ENCODE results near the gene SCARB1.

The SCARB1 gene

GRCh38 chr12:124870515-124870914, 6.9 kb upstream of the SCARB1 start:
- no peak overlapping the region for H3K4me3 ChIP-seq (ENCODE audit: low read depth, low read length)
- no peaks in the 10 kb centered on the region for H3K9me3 ChIP-seq (ENCODE audit: severe bottlenecking)
- H3K27me3 ChIP-seq (ENCODE audit: insufficient read depth, low read depth, severe bottlenecking) = no peaks in the 10 kb centered on the region
- no peaks in the 10 kb centered on the region for H3K36me3 ChIP-seq
- no peak for DNase-seq
- TF ChIP-seq CTCF (IDR thresholded peaks at IDR 0.05; ENCODE audit: low read depth, low read length) = no peak
- no peak overlapping the region for H3K27ac ChIP-seq

GRCh38 chr12:124869059-124869665, 5.5 kb upstream of the SCARB1 start:
- Histone ChIP-seq H3K27me3 (ENCODE audit: insufficient read depth, low read depth, severe bottlenecking) (no peaks in the 10 kb centered on the region), H3K9me3 (ENCODE audit: severe bottlenecking) (peaks cover 2% of the 10 kb centered on the region), H3K27ac (no peak overlapping the region), H3K36me3 (no peaks in the 10 kb centered on the region), H3K4me3 (ENCODE audit: low read depth, low read length) (no peak overlapping the region)
- peak; percentile 27 for DNase-seq
- TF ChIP-seq CTCF (IDR thresholded peaks at IDR 0.05; ENCODE audit: low read depth, low read length) = no peak

GRCh38 chr12:124868252-124869058, 4.8 kb upstream of the SCARB1 start:
- H3K27ac ChIP-seq = no peak overlapping the region
- H3K9me3 ChIP-seq (ENCODE audit: severe bottlenecking) = peaks cover 2% of the 10 kb centered on the region
- no peaks in the 10 kb centered on the region for H3K36me3 ChIP-seq
- no peak for TF ChIP-seq CTCF (IDR thresholded peaks at IDR 0.05; ENCODE audit: low read depth, low read length)
- no peak for DNase-seq
- H3K27me3 ChIP-seq (ENCODE audit: insufficient read depth, low read depth, severe bottlenecking) = no peaks in the 10 kb centered on the region
- H3K4me3 ChIP-seq (ENCODE audit: low read depth, low read length) = no peak overlapping the region

- TF ChIP-seq CTCF (IDR thresholded peaks at IDR 0.05; ENCODE audit: low read depth, low read length) = no peak
- H3K27ac ChIP-seq = no peak overlapping the region
- H3K36me3 ChIP-seq = no peaks in the 10 kb centered on the region
- no peaks in the 10 kb centered on the region for H3K27me3 ChIP-seq (ENCODE audit: insufficient read depth, low read depth, severe bottlenecking)
- DNase-seq = no peak
- peaks cover 2% of the 10 kb centered on the region for H3K9me3 ChIP-seq (ENCODE audit: severe bottlenecking)
- no peak overlapping the region for H3K4me3 ChIP-seq (ENCODE audit: low read depth, low read length)
Measured at GRCh38 chr12:124867401-124867930, 3.8 kb upstream of the SCARB1 start.

GRCh38 chr12:124866883-124867400, 3.3 kb upstream of the SCARB1 start:
- no peak overlapping the region for H3K4me3 ChIP-seq (ENCODE audit: low read depth, low read length)
- H3K27me3 ChIP-seq (ENCODE audit: insufficient read depth, low read depth, severe bottlenecking) = no peaks in the 10 kb centered on the region
- no peak for TF ChIP-seq CTCF (IDR thresholded peaks at IDR 0.05; ENCODE audit: low read depth, low read length)
- DNase-seq = no peak
- H3K9me3 ChIP-seq (ENCODE audit: severe bottlenecking) = peaks cover 2% of the 10 kb centered on the region
- no peak overlapping the region for H3K27ac ChIP-seq
- H3K36me3 ChIP-seq = no peaks in the 10 kb centered on the region

All from WERI-Rb-1 (cell line).